ENCODE measurements around the gene PITHD1.
"Not testable (repeated sequence)": the region's sequence is repeated elsewhere in the genome, so short reads cannot be mapped to it uniquely, and the experiment has no call there.

Gene PITHD1

DNA sequence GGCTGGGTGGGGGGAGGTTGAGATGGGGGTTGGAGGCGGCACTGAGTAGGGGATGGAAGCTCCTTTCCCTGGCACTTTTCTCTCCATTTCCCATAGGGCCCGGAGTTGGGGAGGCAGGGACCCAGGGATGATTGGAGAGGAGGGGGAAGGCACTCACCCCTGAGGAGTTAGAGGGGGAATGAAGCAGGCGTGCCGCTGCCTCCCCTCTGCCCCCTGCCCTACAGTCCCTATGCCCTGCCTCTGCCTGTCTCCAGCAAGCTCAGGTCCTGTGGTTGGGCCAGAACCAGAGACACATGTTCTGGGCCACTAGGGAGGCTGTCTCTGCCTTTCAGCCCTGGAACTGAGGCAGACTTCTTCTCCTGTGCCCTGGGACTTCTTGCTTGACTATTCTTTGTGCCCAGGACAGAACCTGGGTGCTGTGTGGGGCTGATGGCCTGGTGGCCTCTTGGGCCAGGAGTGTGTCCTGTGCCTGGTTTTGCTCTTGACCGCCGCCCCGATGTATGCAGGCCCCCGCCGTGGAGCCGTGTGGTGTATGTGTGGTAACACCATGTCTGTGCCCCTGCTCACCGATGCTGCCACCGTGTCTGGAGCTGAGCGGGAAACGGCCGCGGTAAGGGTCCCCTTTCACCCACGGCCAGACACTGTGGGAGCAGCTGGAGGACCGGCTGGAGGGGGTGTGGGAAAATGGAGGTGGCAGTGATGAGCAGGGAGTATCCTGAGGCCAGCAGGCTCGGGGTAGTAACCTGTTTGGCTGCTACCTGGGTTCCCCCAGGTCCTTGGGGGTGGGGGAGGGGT, 14.1 kb downstream of the PITHD1 start:
- H3K27me3 ChIP-seq (ENCODE audit: control insufficient read depth, insufficient read depth, low read length), result no peaks in the 10 kb centered on the region
- no CpG with 5 or more reads among the region's 19 CpGs for WGBS (ENCODE audit: insufficient coverage, insufficient read length)
- no peak overlapping the region for H3K27ac ChIP-seq (ENCODE audit: low read length)
- H3K4me3 ChIP-seq (ENCODE audit: low read length), result peak overlapping the region; percentile 64; the same call in 1 of the 2 replicates
- H3K4me1 ChIP-seq (ENCODE audit: control insufficient read depth, insufficient read depth, low read length), result 0 out of 2 replicates have a peak, but pooled peaks cover 3% of the 10 kb centered on the region
- 0 out of 2 replicates have a peak, but pooled peaks cover under 1% of the 10 kb centered on the region for H3K9me3 ChIP-seq (ENCODE audit: control insufficient read depth, insufficient read depth, low read length)
- peaks cover 27% of the 10 kb centered on the region for H3K36me3 ChIP-seq (ENCODE audit: control insufficient read depth, insufficient read depth, low read length)
- no peak for DNase-seq (ENCODE audit: low read depth, low spot score)

DNA sequence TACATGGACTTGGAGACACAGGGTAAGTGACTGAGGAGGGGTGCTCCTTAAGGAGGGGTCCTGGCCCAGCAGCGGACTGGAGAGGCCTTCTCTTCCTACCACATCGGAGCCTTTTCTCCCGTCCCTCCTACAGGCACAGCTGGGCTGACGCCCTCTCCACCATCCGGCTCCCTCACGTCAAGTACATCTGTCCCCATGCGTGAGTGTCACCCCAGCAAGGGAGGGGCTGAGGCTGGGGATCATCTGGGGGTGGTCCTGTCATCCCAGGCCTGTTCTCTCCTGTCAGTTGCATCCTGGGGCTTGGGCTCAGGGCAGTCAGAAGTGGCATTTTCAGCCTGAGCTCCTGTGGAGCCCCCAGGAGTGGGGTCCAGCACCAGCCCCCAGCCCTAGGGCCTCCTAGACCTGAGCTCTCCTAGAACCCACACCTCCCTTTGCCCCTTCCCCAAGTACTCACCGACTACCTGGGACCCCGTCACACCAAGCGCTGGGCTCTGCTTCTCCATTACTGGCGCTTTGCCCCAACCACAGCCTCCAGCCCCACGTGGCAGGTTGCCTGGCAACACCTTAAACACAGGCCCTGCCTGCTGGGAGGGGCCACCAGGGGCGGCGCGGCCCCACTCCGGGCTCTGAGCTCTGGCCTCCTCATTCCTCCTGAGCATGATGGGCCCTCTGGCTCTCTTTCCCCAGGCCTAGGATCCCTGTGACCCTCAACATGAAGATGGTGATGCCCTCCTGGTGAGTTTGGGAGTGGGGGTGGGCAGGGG, 15.0 kb downstream of the PITHD1 start:
- Histone ChIP-seq H3K9me3 (ENCODE audit: control insufficient read depth, insufficient read depth, low read length) (no peaks in the 10 kb centered on the region), H3K4me3 (ENCODE audit: low read length) (no peak overlapping the region), H3K27ac (ENCODE audit: low read length) (no peak overlapping the region), H3K36me3 (ENCODE audit: control insufficient read depth, insufficient read depth, low read length) (peaks cover 34% of the 10 kb centered on the region), H3K27me3 (ENCODE audit: control insufficient read depth, insufficient read depth, low read length) (no peaks in the 10 kb centered on the region), H3K4me1 (ENCODE audit: control insufficient read depth, insufficient read depth, low read length) (0 out of 2 replicates have a peak, but pooled peaks cover 3% of the 10 kb centered on the region)
- no CpG with 5 or more reads among the region's 16 CpGs for WGBS (ENCODE audit: insufficient coverage, insufficient read length)
- DNase-seq (ENCODE audit: low read depth, low spot score), result no peak

DNA sequence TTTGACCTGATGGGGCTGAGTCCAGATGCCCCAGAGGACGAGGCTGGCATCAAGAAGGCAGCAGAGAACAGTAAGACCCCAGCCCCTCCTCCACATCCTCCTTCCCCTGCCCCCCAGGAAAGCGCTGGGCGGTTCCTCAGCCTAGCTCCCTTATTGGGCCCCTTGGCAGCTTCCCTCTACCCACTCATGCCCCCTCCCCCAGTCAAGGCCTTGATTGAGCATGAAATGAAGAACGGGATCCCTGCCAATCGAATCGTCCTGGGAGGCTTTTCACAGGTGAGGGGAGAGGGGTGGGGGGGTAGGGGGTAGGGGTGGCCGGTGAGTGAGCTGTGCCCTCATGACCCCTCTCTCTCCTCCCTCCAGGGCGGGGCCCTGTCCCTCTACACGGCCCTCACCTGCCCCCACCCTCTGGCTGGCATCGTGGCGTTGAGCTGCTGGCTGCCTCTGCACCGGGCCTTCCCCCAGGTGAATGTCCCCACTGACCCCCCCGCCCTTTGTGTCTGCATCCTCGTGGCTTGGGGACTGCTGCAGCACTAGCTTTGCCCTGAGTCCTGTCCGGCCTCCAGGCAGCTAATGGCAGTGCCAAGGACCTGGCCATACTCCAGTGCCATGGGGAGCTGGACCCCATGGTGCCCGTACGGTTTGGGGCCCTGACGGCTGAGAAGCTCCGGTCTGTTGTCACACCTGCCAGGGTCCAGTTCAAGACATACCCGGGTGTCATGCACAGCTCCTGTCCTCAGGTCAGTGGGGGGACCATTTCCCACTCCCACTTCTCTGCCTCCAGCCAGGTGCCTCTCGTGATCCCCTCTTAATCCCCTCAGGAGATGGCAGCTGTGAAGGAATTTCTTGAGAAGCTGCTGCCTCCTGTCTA, 15.9 kb downstream of the PITHD1 start:
- peaks cover 40% of the 10 kb centered on the region for H3K36me3 ChIP-seq (ENCODE audit: control insufficient read depth, insufficient read depth, low read length)
- H3K4me1 ChIP-seq (ENCODE audit: control insufficient read depth, insufficient read depth, low read length), result peaks cover 7% of the 10 kb centered on the region; the same call in 1 of the 2 replicates
- no CpG with 5 or more reads among the region's 21 CpGs for WGBS (ENCODE audit: insufficient coverage, insufficient read length)
- no peaks in the 10 kb centered on the region for H3K9me3 ChIP-seq (ENCODE audit: control insufficient read depth, insufficient read depth, low read length)
- no peak for DNase-seq (ENCODE audit: low read depth, low spot score)
- H3K27me3 ChIP-seq (ENCODE audit: control insufficient read depth, insufficient read depth, low read length), result no peaks in the 10 kb centered on the region
- H3K27ac ChIP-seq (ENCODE audit: low read length), result no peak overlapping the region
- H3K4me3 ChIP-seq (ENCODE audit: low read length), result no peak overlapping the region

DNA sequence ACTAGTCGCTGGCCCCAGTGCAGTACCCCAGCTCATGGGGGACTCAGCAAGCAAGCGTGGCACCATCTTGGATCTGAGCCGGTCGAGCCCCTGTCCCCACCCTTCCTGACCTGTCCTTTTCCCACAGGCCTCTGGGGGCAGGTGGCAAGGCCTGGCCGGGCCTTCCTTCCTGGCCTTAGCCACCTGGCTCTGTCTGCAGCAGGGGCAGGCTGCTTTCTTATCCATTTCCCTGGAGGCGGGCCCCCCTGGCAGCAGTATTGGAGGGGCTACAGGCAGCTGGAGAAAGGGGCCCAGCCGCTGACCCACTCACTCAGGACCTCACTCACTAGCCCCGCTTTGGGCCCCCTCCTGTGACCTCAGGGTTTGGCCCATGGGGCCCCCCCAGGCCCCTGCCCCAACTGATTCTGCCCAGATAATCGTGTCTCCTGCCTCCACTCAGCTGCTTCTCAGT, 16.5 kb downstream of the PITHD1 start:
- not testable (repeated sequence) for DNase-seq (ENCODE audit: low read depth, low spot score); H3K4me1 ChIP-seq (ENCODE audit: control insufficient read depth, insufficient read depth, low read length); H3K27ac ChIP-seq (ENCODE audit: low read length); H3K27me3 ChIP-seq (ENCODE audit: control insufficient read depth, insufficient read depth, low read length); H3K4me3 ChIP-seq (ENCODE audit: low read length); H3K9me3 ChIP-seq (ENCODE audit: control insufficient read depth, insufficient read depth, low read length)
- WGBS (ENCODE audit: insufficient coverage, insufficient read length), result no CpG with 5 or more reads among the region's 9 CpGs
- peaks cover 40% of the 10 kb centered on the region for H3K36me3 ChIP-seq (ENCODE audit: control insufficient read depth, insufficient read depth, low read length)

DNA sequence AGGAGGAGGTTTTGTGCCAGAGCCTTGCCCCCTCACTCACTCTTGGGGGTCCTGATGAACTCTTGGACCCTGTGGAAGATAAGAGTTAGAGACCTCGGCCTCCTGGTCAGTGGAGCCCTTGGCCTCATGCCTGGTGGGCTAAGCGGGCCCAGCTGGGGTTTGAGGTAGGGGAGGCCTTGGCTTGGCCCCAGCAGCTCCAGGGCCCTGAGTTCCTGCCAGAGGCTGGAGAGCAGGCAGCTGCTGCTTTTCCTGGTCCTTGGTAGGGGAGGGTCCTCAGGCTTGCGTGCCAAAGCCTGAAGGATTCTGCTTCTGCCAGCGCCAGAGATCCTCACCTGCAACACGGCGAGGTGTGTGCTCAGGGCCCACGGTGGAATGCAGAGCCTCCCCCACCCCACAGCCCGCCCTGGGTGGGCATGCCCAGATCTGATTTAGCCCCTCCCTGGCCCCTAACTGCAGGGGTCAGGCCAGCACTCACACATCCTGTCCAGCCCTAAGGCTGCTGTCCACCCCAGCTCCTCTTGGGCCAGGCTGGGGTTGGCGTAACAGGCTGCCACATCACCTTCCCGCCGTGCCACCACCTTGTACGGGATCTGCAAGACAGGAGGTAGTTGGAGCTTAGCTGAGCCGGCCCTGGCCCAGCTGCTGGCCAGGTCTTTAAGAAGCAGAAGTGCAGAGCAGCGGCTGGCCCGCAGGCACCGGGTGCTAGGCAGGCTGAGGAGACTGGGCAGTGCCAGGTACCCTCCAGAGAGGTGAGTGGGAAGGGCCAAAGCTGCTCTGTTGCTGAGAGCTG, 17.7 kb downstream of the PITHD1 start:
- peaks cover 40% of the 10 kb centered on the region for H3K36me3 ChIP-seq (ENCODE audit: control insufficient read depth, insufficient read depth, low read length)
- peaks cover 7% of the 10 kb centered on the region; the same call in 1 of the 2 replicates for H3K4me1 ChIP-seq (ENCODE audit: control insufficient read depth, insufficient read depth, low read length)
- H3K27ac ChIP-seq (ENCODE audit: low read length), result no peak overlapping the region
- no peaks in the 10 kb centered on the region for H3K9me3 ChIP-seq (ENCODE audit: control insufficient read depth, insufficient read depth, low read length)
- H3K27me3 ChIP-seq (ENCODE audit: control insufficient read depth, insufficient read depth, low read length), result no peaks in the 10 kb centered on the region
- DNase-seq (ENCODE audit: low read depth, low spot score), result no peak
- no peak overlapping the region for H3K4me3 ChIP-seq (ENCODE audit: low read length)
- no CpG with 5 or more reads among the region's 16 CpGs for WGBS (ENCODE audit: insufficient coverage, insufficient read length)

DNA sequence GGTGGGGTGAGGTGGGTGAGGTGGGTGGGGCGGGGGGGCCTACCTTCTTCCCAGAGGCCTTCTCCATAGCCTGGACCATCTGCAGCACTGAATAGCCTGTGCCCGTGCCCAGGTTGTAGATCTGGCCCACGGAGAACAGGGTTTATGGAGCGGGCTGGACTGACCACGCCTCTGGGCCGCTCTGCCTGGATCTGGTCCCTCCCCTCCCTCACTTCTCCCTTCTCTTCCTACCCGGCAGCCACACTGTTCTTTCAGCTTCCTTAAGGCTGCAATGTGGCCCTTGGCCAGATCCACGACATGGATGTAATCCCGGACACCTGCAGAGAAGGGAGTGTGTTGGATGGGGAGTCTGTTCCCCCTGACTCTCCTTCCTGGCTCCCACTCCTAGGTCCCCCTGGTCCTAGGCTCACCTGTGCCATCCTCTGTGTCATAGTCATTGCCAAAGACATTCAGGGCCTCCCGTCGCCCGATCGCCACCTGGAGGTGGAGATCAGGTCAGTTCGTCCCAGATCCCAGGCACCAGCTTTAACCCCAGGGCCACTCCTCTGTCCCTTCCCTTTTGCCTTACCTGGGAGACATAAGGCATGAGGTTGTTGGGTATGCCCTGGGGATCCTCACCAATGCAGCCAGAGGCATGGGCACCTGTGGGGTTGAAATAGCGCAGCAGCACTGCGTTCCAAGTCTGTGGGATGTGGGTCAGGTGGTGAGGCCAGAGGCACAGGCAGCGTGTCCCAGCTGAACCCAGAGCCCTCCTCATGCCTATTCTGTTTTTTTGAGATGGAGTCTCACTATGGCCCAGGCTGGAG, 18.5 kb downstream of the PITHD1 start:
- H3K9me3 ChIP-seq (ENCODE audit: control insufficient read depth, insufficient read depth, low read length), result no peaks in the 10 kb centered on the region
- no peak overlapping the region for H3K27ac ChIP-seq (ENCODE audit: low read length)
- no peaks in the 10 kb centered on the region for H3K27me3 ChIP-seq (ENCODE audit: control insufficient read depth, insufficient read depth, low read length)
- H3K4me1 ChIP-seq (ENCODE audit: control insufficient read depth, insufficient read depth, low read length), result peaks cover 7% of the 10 kb centered on the region; the same call in 1 of the 2 replicates
- WGBS (ENCODE audit: insufficient coverage, insufficient read length), result no CpG with 5 or more reads among the region's 17 CpGs
- H3K4me3 ChIP-seq (ENCODE audit: low read length), result no peak overlapping the region
- no peak for DNase-seq (ENCODE audit: low read depth, low spot score)
- peaks cover 40% of the 10 kb centered on the region for H3K36me3 ChIP-seq (ENCODE audit: control insufficient read depth, insufficient read depth, low read length)

DNA sequence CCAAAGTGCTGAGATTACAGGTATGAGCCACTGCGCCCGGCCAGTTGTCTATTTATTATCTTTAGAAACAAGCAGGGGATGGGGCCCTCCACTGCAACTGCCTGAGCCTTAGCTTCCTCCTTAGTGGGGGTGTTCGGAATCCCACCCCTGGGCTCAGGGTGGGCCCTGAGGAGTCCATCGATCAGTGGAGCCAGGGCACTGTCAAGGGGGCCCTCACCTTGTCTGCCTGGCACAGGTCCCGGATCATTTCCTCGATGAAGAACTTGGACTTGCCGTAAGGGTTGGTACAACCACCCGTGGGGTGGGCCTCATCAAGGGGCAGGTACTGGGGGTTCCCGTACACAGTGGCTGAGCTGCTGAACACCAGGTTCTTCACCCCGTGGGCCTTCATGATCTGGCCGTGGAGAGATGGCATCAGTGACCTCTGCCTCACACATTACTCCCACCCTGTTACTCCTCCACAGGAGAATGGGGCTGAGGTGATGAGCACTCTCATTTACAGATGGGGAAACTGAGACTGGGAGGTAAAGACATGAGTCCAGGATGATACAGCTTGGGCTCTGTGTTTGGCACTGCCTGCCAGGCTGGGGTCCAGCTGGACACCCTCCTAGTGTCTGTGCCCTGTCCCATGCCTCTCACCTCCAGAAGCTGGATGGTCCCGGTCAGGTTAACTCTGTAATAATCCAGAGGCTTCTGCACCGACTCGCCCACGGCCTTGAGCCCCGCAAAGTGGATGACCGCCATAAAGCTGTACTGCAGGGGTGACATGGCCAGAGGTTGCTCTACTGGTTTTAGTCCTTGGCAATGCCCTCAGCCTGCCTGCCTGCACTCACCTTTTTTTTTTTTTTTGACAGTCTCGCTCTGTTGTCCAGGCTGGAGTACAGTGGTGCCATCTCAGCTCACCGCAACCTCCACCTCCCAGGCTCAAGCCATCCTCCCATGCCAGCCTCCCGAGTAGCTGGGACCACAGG, 19.5 kb downstream of the PITHD1 start:
- H3K36me3 ChIP-seq (ENCODE audit: control insufficient read depth, insufficient read depth, low read length), result peaks cover 40% of the 10 kb centered on the region
- H3K27ac ChIP-seq (ENCODE audit: low read length), result no peak overlapping the region
- no peak for DNase-seq (ENCODE audit: low read depth, low spot score)
- peaks cover 5% of the 10 kb centered on the region; the same call in 1 of the 2 replicates for H3K4me1 ChIP-seq (ENCODE audit: control insufficient read depth, insufficient read depth, low read length)
- no CpG with 5 or more reads among the region's 20 CpGs for WGBS (ENCODE audit: insufficient coverage, insufficient read length)
- no peaks in the 10 kb centered on the region for H3K27me3 ChIP-seq (ENCODE audit: control insufficient read depth, insufficient read depth, low read length)
- no peaks in the 10 kb centered on the region for H3K9me3 ChIP-seq (ENCODE audit: control insufficient read depth, insufficient read depth, low read length)
- H3K4me3 ChIP-seq (ENCODE audit: low read length), result no peak overlapping the region

DNA sequence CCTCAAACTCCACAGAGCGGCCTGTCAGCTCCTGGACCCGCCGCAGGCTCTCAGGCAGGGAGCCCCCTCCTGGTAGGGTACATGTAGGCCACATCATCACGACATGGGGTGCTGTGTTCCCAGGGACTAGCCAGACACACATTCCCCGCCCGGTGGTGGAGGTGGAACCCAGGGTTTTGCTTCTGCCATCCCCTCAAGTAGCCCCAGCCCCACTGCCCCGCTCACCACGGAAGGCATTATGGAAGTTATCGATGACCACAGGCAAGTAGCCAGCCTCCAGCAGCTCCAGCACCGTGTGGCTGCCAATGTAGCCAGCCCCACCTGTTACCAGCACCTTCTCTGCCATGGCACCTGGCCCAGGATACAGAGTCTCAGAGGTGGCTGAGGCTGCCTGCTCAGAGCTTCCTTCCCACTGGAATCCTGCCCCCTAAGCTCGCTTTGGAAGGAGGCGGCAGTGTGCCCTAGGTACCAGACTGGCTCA, 20.5 kb downstream of the PITHD1 start:
- no peaks in the 10 kb centered on the region for H3K27me3 ChIP-seq (ENCODE audit: control insufficient read depth, insufficient read depth, low read length)
- no peak overlapping the region for H3K4me3 ChIP-seq (ENCODE audit: low read length)
- no peak overlapping the region for H3K27ac ChIP-seq (ENCODE audit: low read length)
- H3K9me3 ChIP-seq (ENCODE audit: control insufficient read depth, insufficient read depth, low read length), result no peaks in the 10 kb centered on the region
- peaks cover 34% of the 10 kb centered on the region for H3K36me3 ChIP-seq (ENCODE audit: control insufficient read depth, insufficient read depth, low read length)
- peaks cover 5% of the 10 kb centered on the region; the same call in 1 of the 2 replicates for H3K4me1 ChIP-seq (ENCODE audit: control insufficient read depth, insufficient read depth, low read length)
- DNase-seq (ENCODE audit: low read depth, low spot score), result no peak
- WGBS (ENCODE audit: insufficient coverage, insufficient read length), result no CpG with 5 or more reads among the region's 12 CpGs

All from iPS DF 6.9 (cell line).